ENCODE data around the gene MEI1.
A peak's percentile ranks its signal among the peaks of the same experiment; 100 is the strongest.
"Not testable (repeated sequence)": the region's sequence is repeated elsewhere in the genome, so short reads cannot be mapped to it uniquely, and the experiment has no call there.

Gene MEI1

DNA sequence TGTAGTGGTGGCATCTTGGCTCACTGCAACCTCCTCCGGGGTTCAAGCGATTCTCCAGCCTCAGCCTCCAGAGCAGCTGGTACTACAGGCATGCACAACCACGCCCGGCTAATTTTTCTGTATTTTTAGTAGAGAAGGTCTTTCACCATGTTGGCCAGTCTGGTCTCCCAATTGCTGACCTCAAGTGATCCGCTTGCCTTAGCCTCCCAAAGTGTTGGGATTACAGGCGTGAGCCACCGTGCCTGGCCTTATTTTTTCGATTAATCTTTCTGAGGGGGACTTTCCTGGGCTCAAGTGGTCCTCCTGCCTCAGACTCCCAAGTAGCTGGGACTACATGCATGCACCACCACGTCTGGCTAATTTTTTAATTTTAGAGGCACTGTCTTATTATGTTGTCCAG, 16.3 kb upstream of the MEI1 start:
- no peak for DNase-seq (ENCODE audit: low spot score)

DNA sequence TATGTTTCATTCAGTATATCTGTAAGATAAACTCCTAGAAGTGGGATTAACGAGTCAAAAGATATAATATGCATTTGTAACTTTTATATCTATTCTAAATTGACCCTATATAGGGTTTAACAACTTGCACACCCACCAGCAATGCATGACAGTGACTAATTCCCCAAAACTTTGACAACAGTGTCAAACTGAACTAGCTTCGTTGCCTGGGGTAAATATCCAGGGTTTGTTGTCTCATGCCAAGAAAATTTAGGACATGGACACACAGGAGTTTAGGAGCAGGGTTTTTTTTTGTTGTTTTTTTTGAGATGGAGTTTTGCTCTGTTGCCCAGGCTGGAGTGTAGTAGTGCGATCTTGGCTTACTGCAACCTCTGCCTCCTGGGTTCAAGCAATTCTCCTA, 15.7 kb upstream of the MEI1 start:
- DNase-seq (ENCODE audit: low spot score) = no peak

DNA sequence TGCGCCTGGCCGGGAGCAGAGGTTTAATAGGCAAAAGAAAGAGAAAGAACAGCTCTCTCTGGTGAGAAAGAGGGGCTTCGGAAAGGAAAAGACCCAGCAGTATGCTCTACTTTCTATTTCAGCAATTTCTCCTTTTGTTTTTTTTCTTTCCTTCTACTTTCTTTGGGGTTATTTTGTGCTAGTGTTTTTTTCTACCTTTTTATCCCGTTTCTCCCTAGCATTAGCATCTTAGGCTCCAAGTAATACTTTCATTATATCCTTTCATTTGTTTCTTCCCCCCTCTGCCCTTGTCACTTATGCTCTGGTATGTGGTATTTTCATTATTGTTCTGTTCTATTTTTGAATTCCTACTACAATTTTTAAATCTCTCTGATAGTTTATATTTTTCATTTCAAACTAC, 15.1 kb upstream of the MEI1 start:
- no peak for DNase-seq (ENCODE audit: low spot score)

DNA sequence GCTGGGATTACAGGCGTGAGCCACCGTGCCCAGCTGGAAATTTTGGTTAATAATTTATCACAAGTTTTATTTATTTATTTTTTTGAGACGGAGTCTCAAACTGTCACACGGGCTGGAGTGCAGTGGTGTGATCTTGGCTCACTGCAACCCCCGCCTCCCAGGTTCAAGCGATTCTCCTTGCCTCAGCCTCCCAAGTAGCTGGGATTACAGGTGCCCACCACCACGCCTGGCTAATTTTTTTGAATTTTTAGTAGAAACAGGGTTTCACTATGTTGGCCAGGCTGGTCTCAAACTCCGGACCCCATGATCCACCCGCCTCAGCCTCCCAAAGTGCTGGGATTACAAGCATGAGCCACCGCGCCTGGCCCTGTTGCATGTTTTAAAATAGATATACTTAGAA, 12.4 kb upstream of the MEI1 start:
- not testable (repeated sequence) for DNase-seq (ENCODE audit: low spot score)

DNA sequence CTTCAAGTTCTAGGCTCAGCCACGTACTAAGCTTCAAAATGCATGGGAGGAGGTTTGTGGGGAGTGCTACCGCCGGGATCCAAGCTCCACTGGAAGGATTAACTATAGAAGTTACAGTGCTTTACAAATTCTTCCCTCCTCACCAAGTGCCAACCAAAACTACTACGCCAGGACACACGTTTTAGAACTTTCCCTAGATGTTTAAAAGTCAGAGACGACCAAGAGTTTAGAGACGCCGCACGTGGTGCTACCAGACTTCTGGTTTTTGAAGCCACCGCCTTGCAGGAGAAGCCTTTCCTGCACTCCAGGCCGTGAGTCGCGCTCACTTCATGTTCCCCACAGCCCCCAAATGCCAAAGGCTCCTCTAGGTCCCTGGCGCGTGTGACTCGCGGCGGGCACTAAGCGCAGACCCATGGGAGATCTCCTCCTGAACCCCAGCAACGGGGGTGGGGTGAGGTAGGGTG, 11.4 kb upstream of the MEI1 start:
- no peak for DNase-seq (ENCODE audit: low spot score)

DNA sequence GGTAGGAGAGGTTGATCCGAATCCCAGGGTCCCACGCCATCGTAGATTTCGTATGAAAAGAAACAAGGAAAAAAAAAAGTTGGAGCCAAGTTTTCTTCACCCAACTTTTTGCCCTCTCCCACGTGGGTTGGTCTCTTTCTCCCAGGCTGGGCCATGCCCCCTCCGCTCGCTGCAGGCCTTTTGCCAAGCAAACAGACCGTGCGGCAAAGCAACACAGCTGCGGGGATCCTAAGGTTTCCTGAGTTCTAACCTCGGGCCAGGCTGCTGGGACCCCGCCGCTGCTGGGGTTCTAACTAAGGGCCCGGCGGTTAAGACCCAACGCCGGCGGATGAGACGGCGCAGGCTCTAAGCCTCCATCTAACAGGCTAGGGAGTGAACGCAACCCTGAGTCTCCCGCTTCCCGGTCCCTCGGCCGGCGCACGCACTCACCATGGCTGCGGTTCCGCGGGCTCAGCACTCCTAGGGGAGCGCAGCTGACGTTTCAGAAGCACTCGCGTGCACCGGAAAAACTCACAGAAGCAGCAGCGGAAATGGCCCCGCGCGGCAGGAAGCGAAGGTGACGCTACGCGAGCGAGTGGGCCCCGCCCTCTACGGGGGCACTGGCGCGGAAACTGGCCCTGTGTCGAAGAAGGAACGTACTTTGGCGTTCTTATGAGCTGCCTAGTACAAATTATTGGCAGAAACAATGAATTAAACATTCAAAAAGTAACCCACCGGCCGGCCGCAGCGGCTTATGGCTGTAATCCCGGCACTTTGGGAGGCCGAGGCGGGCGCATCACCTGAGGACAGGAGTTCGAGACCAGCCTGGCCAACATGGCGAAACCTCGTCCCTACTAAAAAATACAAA, 10.7 kb upstream of the MEI1 start, which contains the start of gene SNU13:
Gene SNU13, minus strand, starts transcription at position 503 of the 847 bp plus-strand sequence. Its CDS starts 71 bp downstream, at position 432.
- DNase-seq (ENCODE audit: low spot score) = peak; percentile 82

DNA sequence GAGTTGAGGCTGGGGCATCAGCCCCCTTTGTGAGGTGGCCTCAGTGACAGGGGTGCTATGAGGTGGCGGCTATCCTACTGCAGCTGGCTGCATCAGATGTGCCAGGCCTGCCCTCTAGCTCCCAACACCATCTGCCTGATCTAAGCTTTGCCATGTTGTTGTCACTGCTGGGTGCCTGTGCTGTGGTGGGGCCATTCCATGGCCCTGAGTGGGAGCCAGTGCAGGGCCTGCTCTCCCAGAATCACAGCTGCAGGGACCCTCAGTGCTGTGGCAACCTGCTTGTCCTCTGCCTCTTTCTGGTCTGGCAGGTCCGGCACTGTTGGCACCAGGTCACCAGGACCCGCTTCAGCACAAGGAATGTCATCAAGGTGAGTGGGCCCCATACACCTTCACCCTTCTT, 8.8 kb upstream of the MEI1 start:
- DNase-seq (ENCODE audit: low spot score) = no peak

DNA sequence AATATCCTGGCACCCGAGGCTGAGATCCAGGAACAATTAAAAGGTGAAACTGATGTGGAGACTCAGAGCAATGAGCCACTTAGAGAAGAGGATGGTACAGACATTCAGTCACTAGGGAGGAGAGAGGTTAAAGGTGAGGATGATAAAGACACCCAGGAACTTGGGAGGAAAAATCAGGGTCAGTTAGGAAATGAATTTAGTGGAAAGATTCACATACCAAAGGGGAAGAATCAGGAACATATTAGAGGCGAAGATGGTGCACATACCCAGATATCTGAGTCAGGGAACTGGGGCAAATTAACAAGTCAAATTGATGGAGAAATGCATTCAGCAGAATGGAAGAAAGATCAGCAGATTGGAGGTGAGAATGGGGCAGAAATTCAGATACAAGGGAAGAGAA, 4.1 kb upstream of the MEI1 start:
- no peak for DNase-seq (ENCODE audit: low spot score)

DNA sequence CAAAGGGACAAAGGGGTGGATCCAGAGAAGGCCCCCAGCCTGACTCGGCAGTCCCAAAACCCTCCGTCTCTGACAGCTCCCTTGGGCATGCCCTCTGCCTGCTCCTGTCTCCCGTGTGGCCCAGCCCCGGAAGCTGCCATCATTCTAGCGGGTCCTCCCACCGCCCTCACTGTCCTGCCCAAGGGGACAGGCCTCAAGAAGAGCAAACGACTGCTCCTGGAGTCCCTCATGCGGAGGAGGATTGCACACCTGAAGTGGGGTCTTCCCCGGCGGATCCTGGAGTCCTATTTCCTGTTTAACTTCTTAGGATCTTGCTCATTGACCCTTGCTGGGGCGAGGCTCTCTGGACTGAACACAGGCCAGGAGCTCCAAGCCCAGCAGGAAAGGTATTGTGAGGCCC, 2.6 kb upstream of the MEI1 start:
- no peak for DNase-seq (ENCODE audit: low spot score)

DNA sequence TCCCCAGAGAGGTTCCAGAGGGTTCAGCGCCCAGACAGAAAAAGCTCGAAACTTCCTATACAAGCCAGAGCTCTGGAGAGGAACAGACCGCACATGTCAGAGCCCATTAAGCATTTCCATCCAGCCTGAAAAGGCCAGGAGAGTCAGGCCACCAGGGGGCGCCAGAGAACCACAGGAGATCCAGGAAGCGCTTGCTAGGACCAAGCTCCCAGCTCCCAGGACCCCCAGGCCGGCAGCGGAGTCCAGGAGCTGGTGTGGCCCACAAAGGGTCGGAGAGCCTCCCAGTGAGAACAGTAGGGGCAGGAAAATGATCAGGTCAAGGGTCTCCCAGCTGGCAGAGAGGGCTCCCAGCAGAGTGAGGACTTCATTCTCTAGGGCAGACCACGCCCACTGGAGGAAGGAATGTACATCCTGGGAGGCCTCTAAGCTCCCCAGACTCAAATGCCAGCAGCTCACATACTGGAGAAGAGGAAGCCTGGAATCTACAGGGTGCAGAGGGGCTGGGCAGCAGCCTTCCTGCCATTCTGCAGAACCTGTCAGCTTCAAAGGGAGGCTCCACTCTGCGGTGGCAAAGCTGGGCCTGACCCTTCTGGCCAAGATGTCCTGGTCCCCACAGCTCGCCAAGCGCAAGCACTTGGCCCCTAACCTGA, 2.1 kb upstream of the MEI1 start:
- peak; percentile 90 for DNase-seq (ENCODE audit: low spot score)

DNA sequence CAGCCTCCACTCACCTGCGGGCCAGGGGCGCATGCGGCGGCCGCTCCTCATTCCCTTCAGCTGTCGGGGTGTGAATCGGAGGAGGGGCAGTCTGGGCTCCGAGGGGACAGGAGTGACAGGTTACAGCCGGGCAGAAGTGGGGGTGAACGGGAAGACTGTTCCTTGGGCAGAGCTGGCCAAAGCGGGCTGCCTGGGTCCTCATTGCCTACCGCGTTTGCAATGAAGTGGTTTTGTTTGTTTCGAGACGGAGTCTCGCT, 733 bp downstream of the MEI1 start:
- no peak for DNase-seq (ENCODE audit: low spot score)

DNA sequence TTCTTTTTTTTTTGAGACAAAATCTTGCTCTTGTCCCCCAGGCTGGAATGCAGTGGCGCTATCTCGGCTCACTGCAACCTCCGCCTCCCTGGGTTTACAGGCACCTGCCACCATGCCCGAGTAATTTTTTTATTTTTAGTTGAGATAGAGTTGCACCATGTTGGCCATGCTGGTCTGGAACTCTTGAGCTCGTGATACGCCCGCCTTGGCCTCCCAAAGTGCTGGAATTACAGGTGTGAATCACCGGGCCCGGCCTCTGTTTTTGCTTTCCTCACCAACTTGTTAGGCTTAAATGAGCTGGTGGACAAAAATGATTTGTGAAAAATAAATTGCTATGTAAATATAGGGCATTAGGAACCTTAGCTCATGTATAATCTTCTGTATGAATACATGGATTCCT, 3.5 kb downstream of the MEI1 start:
- DNase-seq (ENCODE audit: low spot score) = no peak

DNA sequence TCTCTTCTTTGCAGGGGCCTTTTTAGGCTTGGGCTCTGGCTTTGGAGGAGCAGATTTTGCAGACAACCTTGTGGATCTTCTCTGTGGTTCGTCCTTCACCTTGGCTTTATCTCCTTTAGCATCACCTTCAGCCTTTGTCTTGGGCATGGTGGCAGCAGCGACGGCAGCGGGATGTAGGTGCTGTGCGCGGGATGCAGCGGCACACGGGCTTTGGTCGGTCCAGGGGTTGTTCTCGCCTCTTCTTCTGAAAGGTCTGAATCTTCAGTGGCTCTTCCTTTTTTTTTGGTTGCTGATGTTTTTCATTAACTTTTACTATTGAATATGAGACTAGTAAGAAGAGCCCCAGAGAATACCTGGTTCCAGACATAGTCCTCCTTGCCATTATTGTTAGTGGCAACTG, 10.0 kb downstream of the MEI1 start:
- DNase-seq (ENCODE audit: low spot score) = no peak

DNA sequence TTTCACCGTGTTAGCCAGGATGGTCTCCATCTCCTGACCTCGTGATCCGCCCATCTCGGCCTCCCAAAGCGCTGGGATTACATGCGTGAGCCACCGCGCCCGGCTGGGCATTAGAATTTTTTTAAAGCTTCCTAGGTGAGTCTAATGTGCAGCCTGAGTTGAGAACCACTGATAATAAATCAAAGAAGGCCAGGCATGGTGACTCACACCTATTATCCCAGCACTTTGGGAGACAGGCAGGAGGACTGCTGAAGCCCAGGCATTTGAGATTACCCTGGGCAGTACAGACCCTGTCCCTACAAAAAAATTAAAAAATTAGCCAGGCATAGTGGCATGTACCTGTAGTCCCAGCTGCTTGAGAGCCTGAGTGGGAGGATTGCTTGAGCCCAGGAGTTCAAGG, 13.7 kb downstream of the MEI1 start:
- no peak for DNase-seq (ENCODE audit: low spot score)

DNA sequence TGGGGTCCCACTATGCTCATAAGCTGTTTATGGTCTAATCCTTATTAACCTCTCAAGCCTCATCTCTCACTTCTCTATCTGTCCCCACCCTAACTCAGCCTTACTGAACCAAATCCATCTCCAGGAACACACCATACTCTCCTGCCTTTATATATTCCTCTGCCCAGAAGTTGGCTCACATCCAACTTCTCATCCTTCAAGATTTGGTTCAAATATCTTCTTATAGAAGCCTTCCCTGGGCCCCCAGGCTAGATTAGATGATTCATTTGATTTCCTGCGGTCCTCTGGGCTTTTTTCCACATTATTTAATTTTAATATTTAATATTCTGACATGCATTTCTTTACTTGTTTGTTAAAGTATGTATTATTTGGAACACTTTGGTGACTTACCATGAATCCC, 23.2 kb downstream of the MEI1 start:
- no peak for DNase-seq (ENCODE audit: low spot score)

DNA sequence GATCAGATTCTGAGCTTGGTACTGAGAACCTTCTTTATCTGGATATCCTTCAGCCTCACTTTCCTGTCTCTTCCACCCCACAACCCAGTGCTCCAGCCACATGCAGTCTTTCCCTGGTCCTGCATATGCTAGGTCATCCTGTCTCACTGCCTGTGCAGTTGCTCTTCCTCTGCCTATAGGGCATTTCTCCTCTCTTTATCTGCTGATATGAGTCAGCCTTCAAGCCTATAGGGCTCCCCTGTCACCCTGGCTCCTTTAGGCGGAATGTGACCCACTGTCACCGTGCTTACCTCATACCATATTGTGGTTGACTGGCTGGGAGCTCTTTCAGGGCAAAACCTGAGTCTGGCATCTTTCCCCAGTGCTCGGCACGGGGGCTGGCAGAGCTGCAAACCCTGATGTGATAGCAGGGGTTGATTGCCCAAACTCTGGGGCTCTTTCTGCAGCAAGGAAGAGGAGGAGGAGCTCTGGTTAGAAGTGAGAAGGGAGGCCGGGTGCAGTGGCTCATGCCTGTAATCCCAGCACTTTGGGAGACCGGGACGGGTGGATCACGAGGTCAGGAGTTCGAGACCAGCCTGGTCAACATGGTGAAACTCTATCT, 26.3 kb downstream of the MEI1 start:
- no peak for DNase-seq (ENCODE audit: low spot score)

DNA sequence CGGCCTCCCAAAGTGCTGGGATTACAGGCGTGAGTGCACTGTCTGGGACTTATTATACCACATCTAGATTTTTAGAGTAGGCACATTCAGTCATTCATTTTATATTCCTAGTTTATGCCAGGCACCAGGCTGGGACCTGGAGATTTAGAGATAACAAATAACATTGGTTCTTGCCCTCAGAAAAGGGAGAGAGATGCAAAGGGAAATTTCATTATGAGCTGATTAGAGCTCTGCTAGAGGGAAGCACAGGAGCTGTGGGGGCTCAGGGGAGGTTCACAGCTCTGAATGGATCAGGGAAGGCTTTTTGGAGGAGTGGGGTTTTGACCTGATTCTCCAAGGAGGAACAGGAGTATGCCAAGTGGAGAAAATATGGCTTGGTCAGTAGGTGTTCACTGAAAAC, 32.3 kb downstream of the MEI1 start:
- DNase-seq (ENCODE audit: low spot score) = no peak

DNA sequence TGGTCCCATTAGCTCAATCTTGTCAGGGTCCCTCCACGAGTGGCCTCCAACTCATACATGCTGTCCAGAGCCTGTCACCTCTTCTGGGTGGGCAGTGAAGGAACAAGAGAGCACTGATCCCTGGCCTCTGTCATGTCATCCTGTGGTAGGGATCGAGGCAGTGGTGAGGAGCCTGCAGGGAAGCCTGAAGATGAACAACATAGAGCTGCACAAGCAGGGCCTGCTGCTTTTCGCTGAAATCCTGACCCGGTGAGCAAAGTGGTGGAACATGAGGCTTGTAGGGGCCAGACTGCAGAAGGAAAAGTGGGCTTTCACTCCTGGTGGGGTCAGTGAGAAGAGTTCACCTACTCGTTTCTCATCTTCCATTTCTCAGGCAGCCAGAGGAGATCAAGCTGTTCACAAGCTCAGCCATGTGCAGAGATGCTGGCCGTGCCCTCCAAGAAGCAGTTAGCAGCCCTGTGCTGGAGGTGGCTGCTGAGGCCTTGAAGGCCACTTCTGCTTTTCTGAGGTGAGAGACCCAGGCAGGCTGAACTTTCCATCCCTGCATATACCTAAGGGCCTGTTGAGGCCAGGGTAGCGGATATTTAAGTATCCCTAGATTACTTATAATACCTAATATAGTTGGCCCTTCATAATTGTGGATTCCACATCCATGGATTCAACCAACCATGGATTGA, 32.9 kb downstream of the MEI1 start:
- DNase-seq (ENCODE audit: low spot score) = no peak

DNA sequence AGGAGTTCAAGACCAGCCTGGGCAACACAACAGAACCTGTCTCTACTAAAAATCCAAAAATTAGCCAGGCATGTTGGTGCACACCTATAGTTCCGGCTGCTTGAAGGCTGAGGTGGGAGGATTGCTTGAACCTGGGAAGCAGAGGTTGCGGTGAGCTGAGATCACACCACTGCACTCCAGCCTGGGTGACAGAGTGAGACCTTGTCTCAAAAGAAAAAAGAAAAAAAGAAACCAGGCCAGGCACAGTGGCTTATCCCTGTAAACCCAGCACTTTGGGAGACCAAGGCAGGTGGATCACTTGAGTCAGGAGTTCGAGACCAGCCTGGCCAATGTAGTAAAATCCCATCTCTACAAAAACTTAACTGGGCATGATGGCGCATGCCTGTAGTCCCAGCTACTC, 33.9 kb downstream of the MEI1 start:
- not testable (repeated sequence) for DNase-seq (ENCODE audit: low spot score)

DNA sequence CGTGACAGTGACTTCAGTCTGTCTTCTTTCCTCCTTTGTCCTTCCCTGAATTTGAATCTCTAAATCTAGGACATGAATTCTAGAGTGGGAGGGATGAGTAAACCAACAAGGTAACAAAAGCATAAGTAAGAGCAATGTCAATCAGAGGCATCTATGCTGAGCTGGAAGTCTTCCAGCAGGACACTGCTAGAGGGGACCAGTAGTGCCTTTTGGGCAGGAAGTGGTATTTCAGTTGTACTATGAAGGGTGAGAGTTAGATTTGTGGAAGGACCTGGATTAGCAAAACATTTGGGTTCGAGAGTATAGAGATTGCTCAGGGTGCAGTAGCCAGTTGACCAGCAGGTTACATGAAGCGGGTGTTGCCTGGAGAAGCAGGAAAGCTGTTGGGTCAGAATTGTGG, 40.3 kb downstream of the MEI1 start:
- no peak for DNase-seq (ENCODE audit: low spot score)

DNA sequence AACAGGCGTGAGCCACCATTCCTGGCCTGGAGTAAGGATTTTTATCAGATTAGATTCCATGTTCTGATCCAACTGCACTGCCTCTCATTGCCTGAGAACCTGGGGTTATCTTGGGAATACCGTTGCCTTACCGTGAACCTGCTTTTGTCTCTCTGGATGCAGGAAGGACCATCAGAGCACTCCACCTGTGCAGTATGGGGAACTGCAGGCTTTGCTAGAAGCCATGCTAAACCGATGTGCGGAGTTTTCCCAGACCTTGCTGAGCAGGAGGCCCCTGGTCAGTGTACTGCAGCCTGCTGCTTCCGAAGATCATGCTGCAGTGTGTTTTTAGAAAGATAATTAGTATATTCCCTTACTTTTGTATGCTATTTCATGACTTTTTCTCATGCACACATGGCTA, 43.6 kb downstream of the MEI1 start:
- peak; percentile 17 for DNase-seq (ENCODE audit: low spot score)

DNA sequence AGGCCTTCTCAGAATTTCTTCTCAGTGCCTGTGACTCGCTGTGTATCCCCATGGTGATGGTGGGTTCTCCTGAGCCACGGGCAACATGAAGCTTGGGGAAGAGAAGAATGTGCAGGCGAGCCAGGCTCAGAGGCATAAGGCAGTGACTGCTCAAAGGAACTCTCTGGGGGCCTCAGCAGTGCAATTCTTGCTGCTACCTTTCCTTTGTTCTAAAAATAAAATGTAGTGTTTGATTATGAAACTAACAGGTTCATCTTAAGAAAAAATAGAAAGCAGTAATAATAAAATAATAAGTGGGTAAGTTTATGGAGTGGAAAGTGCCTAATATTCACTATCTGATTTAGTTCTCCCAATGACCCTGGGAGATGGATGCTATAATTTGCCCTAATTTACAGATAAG, 46.7 kb downstream of the MEI1 start:
- no peak for DNase-seq (ENCODE audit: low spot score)
